Measurements from ENCODE around the gene EXT2.

EXT2 gene

GRCh38 chr11:44145011-44145775 lies 49.7 kb downstream of the EXT2 start:
- no peak for DNase-seq
- peaks cover 8% of the 10 kb centered on the region for H3K36me3 ChIP-seq
- no peak for TF ChIP-seq CTCF (IDR thresholded peaks at IDR 0.05; ENCODE audit: low read depth, low read length)
- no peak overlapping the region for H3K27ac ChIP-seq
- no peaks in the 10 kb centered on the region for H3K27me3 ChIP-seq (ENCODE audit: insufficient read depth, low read depth, severe bottlenecking)
- no peaks in the 10 kb centered on the region for H3K9me3 ChIP-seq (ENCODE audit: severe bottlenecking)
- no peak overlapping the region for H3K4me3 ChIP-seq (ENCODE audit: low read depth, low read length)

- H3K9me3 ChIP-seq (ENCODE audit: severe bottlenecking): no peaks in the 10 kb centered on the region
- no peak overlapping the region for H3K27ac ChIP-seq
- TF ChIP-seq CTCF (IDR thresholded peaks at IDR 0.05; ENCODE audit: low read depth, low read length): no peak
- peaks cover 13% of the 10 kb centered on the region for H3K36me3 ChIP-seq
- no peak for DNase-seq
- no peaks in the 10 kb centered on the region for H3K27me3 ChIP-seq (ENCODE audit: insufficient read depth, low read depth, severe bottlenecking)
- H3K4me3 ChIP-seq (ENCODE audit: low read depth, low read length): no peak overlapping the region
Measured at GRCh38 chr11:44146931-44147330, 51.5 kb downstream of the EXT2 start.

GRCh38 chr11:44147751-44148150 lies 52.3 kb downstream of the EXT2 start:
- no peak overlapping the region for H3K27ac ChIP-seq
- no peak for DNase-seq
- no peaks in the 10 kb centered on the region for H3K27me3 ChIP-seq (ENCODE audit: insufficient read depth, low read depth, severe bottlenecking)
- H3K36me3 ChIP-seq: peaks cover 13% of the 10 kb centered on the region
- no peak for TF ChIP-seq CTCF (IDR thresholded peaks at IDR 0.05; ENCODE audit: low read depth, low read length)
- H3K9me3 ChIP-seq (ENCODE audit: severe bottlenecking): no peaks in the 10 kb centered on the region
- no peak overlapping the region for H3K4me3 ChIP-seq (ENCODE audit: low read depth, low read length)

GRCh38 chr11:44149651-44150050 lies 54.2 kb downstream of the EXT2 start:
- Histone ChIP-seq H3K27ac (no peak overlapping the region), H3K27me3 (ENCODE audit: insufficient read depth, low read depth, severe bottlenecking) (no peaks in the 10 kb centered on the region), H3K36me3 (peaks cover 13% of the 10 kb centered on the region), H3K9me3 (ENCODE audit: severe bottlenecking) (no peaks in the 10 kb centered on the region), H3K4me3 (ENCODE audit: low read depth, low read length) (no peak overlapping the region)
- no peak for TF ChIP-seq CTCF (IDR thresholded peaks at IDR 0.05; ENCODE audit: low read depth, low read length)
- DNase-seq: no peak

GRCh38 chr11:44150401-44150800 lies 54.9 kb downstream of the EXT2 start:
- no peak for DNase-seq
- H3K36me3 ChIP-seq: peaks cover 13% of the 10 kb centered on the region
- no peak overlapping the region for H3K27ac ChIP-seq
- H3K4me3 ChIP-seq (ENCODE audit: low read depth, low read length): no peak overlapping the region
- no peaks in the 10 kb centered on the region for H3K27me3 ChIP-seq (ENCODE audit: insufficient read depth, low read depth, severe bottlenecking)
- TF ChIP-seq CTCF (IDR thresholded peaks at IDR 0.05; ENCODE audit: low read depth, low read length): no peak
- H3K9me3 ChIP-seq (ENCODE audit: severe bottlenecking): no peaks in the 10 kb centered on the region

- no peak overlapping the region for H3K4me3 ChIP-seq (ENCODE audit: low read depth, low read length)
- H3K36me3 ChIP-seq: no peaks in the 10 kb centered on the region
- H3K27me3 ChIP-seq (ENCODE audit: insufficient read depth, low read depth, severe bottlenecking): no peaks in the 10 kb centered on the region
- no peak for TF ChIP-seq CTCF (IDR thresholded peaks at IDR 0.05; ENCODE audit: low read depth, low read length)
- H3K27ac ChIP-seq: no peak overlapping the region
- no peaks in the 10 kb centered on the region for H3K9me3 ChIP-seq (ENCODE audit: severe bottlenecking)
- no peak for DNase-seq
Measured at GRCh38 chr11:44157019-44157418, 61.5 kb downstream of the EXT2 start.

Data from WERI-Rb-1 (cell line).